HG03095 (cell line): Measurements from ENCODE around the gene POLR2J.

Source experiments
- ATAC-seq: cut with Tn5 transposase; IDR thresholded peaks from one replicate; pipeline ENCODE4 v1.9.1; 2021; ENCODE audit warnings: moderate library complexity; ENCODE audit not compliant: unreplicated experiment

The POLR2J gene

GRCh38 chr7:102444961-102445673, 33.6 kb downstream of the POLR2J start:
- peak; percentile 48 for ATAC-seq

GRCh38 chr7:102439963-102440795, 38.5 kb downstream of the POLR2J start:
- no peak for ATAC-seq

GRCh38 chr7:102436118-102436517, 42.6 kb downstream of the POLR2J start:
- no peak for ATAC-seq

- no peak for ATAC-seq
These were observed 44.7 kb downstream of the POLR2J start for GRCh38 chr7:102434039-102434486.

GRCh38 chr7:102433219-102434038, 45.3 kb downstream of the POLR2J start, which contains the start of gene ORAI2:
Gene ORAI2 (plus strand): TSS chr7:102433575. CDS start chr7:102438957, 5,382 bp downstream.
- peak; percentile 42 for ATAC-seq

- ATAC-seq = peak; percentile 24
These were observed 46.1 kb downstream of the POLR2J start for GRCh38 chr7:102432442-102433218.

GRCh38 chr7:102431617-102432298, 47.0 kb downstream of the POLR2J start:
- ATAC-seq = no peak

- ATAC-seq = no peak
These were observed 49.4 kb downstream of the POLR2J start for GRCh38 chr7:102429141-102429899.

GRCh38 chr7:102427019-102427405, 51.7 kb downstream of the POLR2J start:
- ATAC-seq = no peak

GRCh38 chr7:102426268-102427018, 52.3 kb downstream of the POLR2J start:
- ATAC-seq = peak; percentile 45

GRCh38 chr7:102425639-102426267, 53.0 kb downstream of the POLR2J start:
- peak; percentile 63 for ATAC-seq

GRCh38 chr7:102424787-102425218, 53.9 kb downstream of the POLR2J start:
- ATAC-seq = no peak

GRCh38 chr7:102424129-102424551, 54.6 kb downstream of the POLR2J start:
- ATAC-seq = no peak
